WTC11 (cell line): ENCODE data around the gene ATXN10. TPM values are rescaled to one million over a fixed set of nuclear protein-coding genes. Genes with fewer than 3 reads are reported as not detected.

Experiments
- ATAC-seq: fragments of 200-7000 bp; cut with Tn5 transposase; 2 replicates; pipeline ENCODE4 v1.10.0; 2021; ENCODE audit warnings: mild to moderate bottlenecking, moderate library complexity
- CTCF ChIA-PET: fragments of 300-600 bp; sonication (Branson Sonifier 250); formaldehyde crosslinking; loops from one replicate; lab custom pipeline; 2021; ENCODE audit warnings: antibody characterized with exemption; lab: Charles Lee
- POLR2A ChIA-PET: fragments of 350-600 bp; sonication (Branson Sonifier 250); formaldehyde crosslinking; loops from one replicate; lab custom pipeline; 2021; ENCODE audit warnings: antibody characterized with exemption; lab: Charles Lee
- DNase-seq: peaks from one replicate; pipeline ENCODE4 v3.0.0; 2021; ENCODE audit warnings: low spot score
- H3K27ac Mint-ChIP-seq: 2 replicates; pipeline ENCODE4 v1.8.0; 2021; ENCODE audit warnings: mixed read lengths
- H3K27me3 Mint-ChIP-seq: 2 replicates; pipeline ENCODE4 v1.8.0; 2021; ENCODE audit warnings: low read depth, mild to moderate bottlenecking, moderate library complexity, mixed read lengths
- H3K36me3 Mint-ChIP-seq: 2 replicates; pipeline ENCODE4 v1.8.0; 2021; ENCODE audit warnings: mixed read lengths
- H3K4me1 Mint-ChIP-seq: 2 replicates; pipeline ENCODE4 v1.8.0; 2022; ENCODE audit warnings: mixed read lengths
- H3K4me3 Mint-ChIP-seq: 2 replicates; pipeline ENCODE4 v1.8.0; 2021; ENCODE audit warnings: mild to moderate bottlenecking, moderate library complexity, mixed read lengths
- H3K9me3 Mint-ChIP-seq: 2 replicates; pipeline ENCODE4 v1.8.0; 2021; ENCODE audit warnings: mixed read lengths
- CBFB ChIP-seq: sonication (generic); formaldehyde crosslinking; IDR thresholded peaks from 2 replicates; pipeline ENCODE4 v1.8.1; 2022; ENCODE audit warnings: mild to moderate bottlenecking, low read depth, missing genetic modification reagents
- CREB1 ChIP-seq: sonication (generic); formaldehyde crosslinking; IDR thresholded peaks from 2 replicates; pipeline ENCODE4 v1.8.0; 2023; ENCODE audit warnings: mild to moderate bottlenecking, missing genetic modification reagents
- CTCF ChIP-seq: fragments of 200-600 bp; IDR thresholded peaks from 2 replicates; pipeline ENCODE4 v1.8.0; 2022; ENCODE audit warnings: antibody characterized with exemption
- E2F4 ChIP-seq: sonication (generic); formaldehyde crosslinking; IDR thresholded peaks from 2 replicates; pipeline ENCODE4 v1.8.1; 2022; ENCODE audit warnings: low read depth, mild to moderate bottlenecking, moderate library complexity, missing genetic modification reagents, borderline replicate concordance
- EMX1 ChIP-seq: fragments of 250-450 bp; sonication (Bioruptor Pico); IDR thresholded peaks from 2 replicates; pipeline ENCODE4 v1.8.0; 2021; ENCODE audit warnings: mild to moderate bottlenecking
- FOXJ3 ChIP-seq: sonication (generic); formaldehyde crosslinking; IDR thresholded peaks from 2 replicates; pipeline ENCODE4 v1.9.0; 2021; ENCODE audit warnings: missing genetic modification reagents, mild to moderate bottlenecking, borderline replicate concordance
- GABPB1 ChIP-seq: sonication (generic); formaldehyde crosslinking; IDR thresholded peaks from 2 replicates; pipeline ENCODE4 v1.8.1; 2023; ENCODE audit warnings: mild to moderate bottlenecking, missing genetic modification reagents
- GRHL2 ChIP-seq: fragments of 250-450 bp; sonication (Bioruptor Pico); IDR thresholded peaks from 2 replicates; pipeline ENCODE4 v1.8.0; 2022; ENCODE audit warnings: mild to moderate bottlenecking, moderate library complexity; ENCODE audit not compliant: insufficient replicate concordance, severe bottlenecking
- GTF2I ChIP-seq: fragments of 250-450 bp; sonication (Bioruptor Pico); conservative IDR thresholded peaks from 2 replicates; pipeline ENCODE4 v1.4.0; 2021; ENCODE audit warnings: mild to moderate bottlenecking
- IRF1 ChIP-seq: sonication (generic); formaldehyde crosslinking; IDR thresholded peaks from 2 replicates; pipeline ENCODE4 v1.8.0; 2023; ENCODE audit warnings: missing genetic modification reagents
- MXD4 ChIP-seq: fragments of 250-450 bp; sonication (Bioruptor Pico); IDR thresholded peaks from 2 replicates; pipeline ENCODE4 v1.8.0; 2021; ENCODE audit warnings: mild to moderate bottlenecking, moderate library complexity, borderline replicate concordance
- SMAD4 ChIP-seq: sonication (generic); formaldehyde crosslinking; IDR thresholded peaks from 2 replicates; pipeline ENCODE4 v1.8.0; 2022; ENCODE audit warnings: mild to moderate bottlenecking, missing genetic modification reagents
- TCF7 ChIP-seq: sonication (generic); formaldehyde crosslinking; IDR thresholded peaks from 2 replicates; pipeline ENCODE4 v1.8.0; 2022; ENCODE audit warnings: mild to moderate bottlenecking, low read depth, missing genetic modification reagents, moderate library complexity
- USF2 ChIP-seq: sonication (generic); formaldehyde crosslinking; IDR thresholded peaks from 2 replicates; pipeline ENCODE4 v1.8.1; 2023; ENCODE audit warnings: mild to moderate bottlenecking, missing genetic modification reagents, moderate library complexity
- ZBTB43 ChIP-seq: sonication (generic); formaldehyde crosslinking; IDR thresholded peaks from 2 replicates; pipeline ENCODE4 v1.8.1; 2023; ENCODE audit warnings: mild to moderate bottlenecking, missing genetic modification reagents
- ZNF121 ChIP-seq: sonication (generic); formaldehyde crosslinking; IDR thresholded peaks from 2 replicates; pipeline ENCODE4 v1.8.0; 2023; ENCODE audit warnings: missing genetic modification reagents
- ZNF281 ChIP-seq: sonication (generic); formaldehyde crosslinking; IDR thresholded peaks from 2 replicates; pipeline ENCODE4 v1.8.0; 2023; ENCODE audit warnings: mild to moderate bottlenecking, missing genetic modification reagents
- ZNF317 ChIP-seq: sonication (generic); formaldehyde crosslinking; IDR thresholded peaks from 2 replicates; pipeline ENCODE4 v1.8.1; 2023; ENCODE audit warnings: low read depth, mild to moderate bottlenecking, moderate library complexity, missing genetic modification reagents, borderline replicate concordance
- ZNF423 ChIP-seq: fragments of 250-450 bp; sonication (Bioruptor Pico); IDR thresholded peaks from 2 replicates; pipeline ENCODE4 v2.1.2; 2022; ENCODE audit warnings: mild to moderate bottlenecking, moderate library complexity
- ZNF512 ChIP-seq: sonication (generic); formaldehyde crosslinking; IDR thresholded peaks from 2 replicates; pipeline ENCODE4 v1.8.1; 2022; ENCODE audit warnings: missing genetic modification reagents, borderline replicate concordance
- total RNA-seq: library from RNA; stranded (reverse); gene quantifications from 3 replicates; pipeline ENCODE4 v1.2.3, GENCODE V29; 2021

ATXN10 gene
- total RNA-seq, 1 experiment from 2014 or later: 185 TPM

- TF ChIP-seq ZNF281 (CRISPR knock-in tag) (no peak), IRF1 (no peak), E2F4 (CRISPR knock-in tag) (no peak), TCF7 (CRISPR knock-in tag) (no peak), GTF2I (CRISPR knock-in tag) (no peak), SMAD4 (CRISPR knock-in tag) (no peak), CTCF (no peak)
- TF ChIP-seq, all 79 proteins: peak for 0
These were observed 217.5 kb downstream of the ATXN10 start (continued) for GRCh38 chr22:45889093-45889538.

GRCh38 chr22:45889539-45890350 lies 218.1 kb downstream of the ATXN10 start:
- Mint-ChIP-seq H3K27me3 (no peaks in the 10 kb centered on the region), H3K4me1 (no peaks in the 10 kb centered on the region), H3K9me3 (no peaks in the 10 kb centered on the region), H3K36me3 (no peaks in the 10 kb centered on the region), H3K4me3 (no peak overlapping the region), H3K27ac (no peak overlapping the region)
- ATAC-seq: no peak
- DNase-seq: peak; percentile 13
- POLR2A ChIA-PET: no interaction called here
- CTCF ChIA-PET: interaction anchor here (3.1 kb wide), 1 partner anchor 26 kb away, joined by 9 read pairs; no protein-coding TSS in a partner anchor
- TF ChIP-seq EMX1 (CRISPR knock-in tag) (no peak), USF2 (no peak), ZNF317 (CRISPR knock-in tag) (no peak), CBFB (CRISPR knock-in tag) (no peak), ZNF121 (CRISPR knock-in tag) (no peak), ZBTB43 (CRISPR knock-in tag) (no peak), MXD4 (CRISPR knock-in tag) (no peak), GRHL2 (CRISPR knock-in tag) (no peak), ZNF423 (CRISPR knock-in tag) (no peak), FOXJ3 (CRISPR knock-in tag) (no peak), ZNF281 (CRISPR knock-in tag) (no peak), ZNF512 (CRISPR knock-in tag) (no peak), CREB1 (CRISPR knock-in tag) (no peak), GABPB1 (CRISPR knock-in tag) (no peak)
